Glutamatergic neuron (in vitro differentiated cells): ENCODE data around the gene GALNT7. TPM values are rescaled to one million over a fixed set of nuclear protein-coding genes. Genes with fewer than 3 reads are reported as not detected.

ENCODE experiments used
- DNase-seq: peaks from one replicate; pipeline ENCODE4 v3.0.0; 2022
- H3K27ac Mint-ChIP-seq: one replicate; pipeline ENCODE4 v1.8.0; 2020; ENCODE audit warnings: mild to moderate bottlenecking, mixed read lengths, inconsistent platforms; ENCODE audit not compliant: unreplicated experiment
- H3K27me3 Mint-ChIP-seq: one replicate; pipeline ENCODE4 v1.8.0; 2020; ENCODE audit warnings: mild to moderate bottlenecking, moderate library complexity, mixed read lengths, inconsistent platforms; ENCODE audit not compliant: unreplicated experiment
- H3K36me3 Mint-ChIP-seq: one replicate; pipeline ENCODE4 v1.8.0; 2020; ENCODE audit warnings: mild to moderate bottlenecking, mixed read lengths, inconsistent platforms; ENCODE audit not compliant: unreplicated experiment
- H3K4me1 Mint-ChIP-seq: one replicate; pipeline ENCODE4 v1.8.0; 2020; ENCODE audit warnings: mild to moderate bottlenecking, low read depth, mixed read lengths, inconsistent platforms; ENCODE audit not compliant: unreplicated experiment
- H3K4me3 Mint-ChIP-seq: one replicate; pipeline ENCODE4 v1.8.0; 2020; ENCODE audit warnings: mild to moderate bottlenecking, mixed read lengths, inconsistent platforms; ENCODE audit not compliant: unreplicated experiment
- H3K9me3 Mint-ChIP-seq: one replicate; pipeline ENCODE4 v1.8.0; 2020; ENCODE audit warnings: mild to moderate bottlenecking, moderate library complexity, mixed read lengths, inconsistent platforms; ENCODE audit not compliant: unreplicated experiment
- CTCF ChIP-seq: fragments of 200-600 bp; sonication (generic); IDR thresholded peaks from one replicate; pipeline ENCODE4 v1.5.0; 2021; ENCODE audit not compliant: partially characterized antibody, unreplicated experiment
- total RNA-seq: library from RNA; stranded (reverse); fragmentation: NEBNext Ultra II Directional; extraction: Animal tissue kit (Norgen Biotek cat#: 25700); gene quantifications from one replicate; pipeline ENCODE4 v1.2.1, GENCODE V29; 2021; ENCODE audit not compliant: unreplicated experiment

The GALNT7 gene
- total RNA-seq, 1 donor from 2014 or later = 17.9 TPM

- H3K36me3 Mint-ChIP-seq = peaks cover 21% of the 10 kb centered on the region
- H3K4me3 Mint-ChIP-seq = no peak overlapping the region
- H3K27ac Mint-ChIP-seq = no peak overlapping the region
- no peaks in the 10 kb centered on the region for H3K4me1 Mint-ChIP-seq
- no peaks in the 10 kb centered on the region for H3K27me3 Mint-ChIP-seq
- no peak for TF ChIP-seq CTCF
- no peak for DNase-seq
- H3K9me3 Mint-ChIP-seq = peaks cover 7% of the 10 kb centered on the region
Measured at GRCh38 chr4:173202395-173202794, 33.8 kb downstream of the GALNT7 start.

GRCh38 chr4:173205656-173206055 is 37.0 kb downstream of the GALNT7 start:
- peaks cover 4% of the 10 kb centered on the region for H3K4me1 Mint-ChIP-seq
- peaks cover 7% of the 10 kb centered on the region for H3K9me3 Mint-ChIP-seq
- no peak for DNase-seq
- no peak for TF ChIP-seq CTCF
- H3K36me3 Mint-ChIP-seq = peaks cover 21% of the 10 kb centered on the region
- H3K27ac Mint-ChIP-seq = no peak overlapping the region
- H3K4me3 Mint-ChIP-seq = no peak overlapping the region
- no peaks in the 10 kb centered on the region for H3K27me3 Mint-ChIP-seq

- DNase-seq = no peak
- no peak overlapping the region for H3K4me3 Mint-ChIP-seq
- peaks cover 4% of the 10 kb centered on the region for H3K4me1 Mint-ChIP-seq
- no peak for TF ChIP-seq CTCF
- H3K27me3 Mint-ChIP-seq = no peaks in the 10 kb centered on the region
- peaks cover 7% of the 10 kb centered on the region for H3K9me3 Mint-ChIP-seq
- peaks cover 19% of the 10 kb centered on the region for H3K36me3 Mint-ChIP-seq
- peak overlapping the region; percentile 40 for H3K27ac Mint-ChIP-seq
Measured at GRCh38 chr4:173208420-173208819, 39.8 kb downstream of the GALNT7 start.

GRCh38 chr4:173211222-173211621 is 42.6 kb downstream of the GALNT7 start:
- TF ChIP-seq CTCF = no peak
- Mint-ChIP-seq H3K9me3 (no peaks in the 10 kb centered on the region), H3K4me3 (no peak overlapping the region), H3K4me1 (peaks cover 4% of the 10 kb centered on the region), H3K27me3 (no peaks in the 10 kb centered on the region), H3K27ac (no peak overlapping the region), H3K36me3 (no peaks in the 10 kb centered on the region)
- no peak for DNase-seq

- Mint-ChIP-seq H3K4me1 (peaks cover 4% of the 10 kb centered on the region), H3K36me3 (no peaks in the 10 kb centered on the region), H3K9me3 (no peaks in the 10 kb centered on the region), H3K4me3 (no peak overlapping the region), H3K27me3 (no peaks in the 10 kb centered on the region), H3K27ac (no peak overlapping the region)
- DNase-seq = no peak
- TF ChIP-seq CTCF = no peak
Measured at GRCh38 chr4:173211838-173212237, 43.2 kb downstream of the GALNT7 start.
